Measurements from ENCODE around the gene WNT2.

DNA sequence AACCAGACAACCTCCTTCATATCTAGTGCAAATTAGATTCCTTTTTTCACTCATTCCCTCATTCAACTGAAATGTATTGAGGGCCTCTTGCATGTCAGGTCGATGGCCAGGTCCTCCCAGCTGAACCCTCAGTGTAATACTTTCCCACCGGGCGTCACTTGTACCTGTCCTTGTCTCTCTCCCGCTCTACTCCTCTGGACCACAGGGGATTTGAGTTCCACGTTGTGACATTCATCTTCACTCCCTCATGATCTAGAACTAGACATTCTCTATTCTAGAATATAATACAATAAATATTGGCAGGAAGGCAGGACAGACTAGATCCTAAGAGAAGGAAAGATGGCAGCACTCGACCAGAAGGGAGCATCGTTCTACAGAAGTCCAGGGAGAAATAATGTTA is 83.9 kb downstream of the WNT2 start:
- TF ChIP-seq, protein P1, sequence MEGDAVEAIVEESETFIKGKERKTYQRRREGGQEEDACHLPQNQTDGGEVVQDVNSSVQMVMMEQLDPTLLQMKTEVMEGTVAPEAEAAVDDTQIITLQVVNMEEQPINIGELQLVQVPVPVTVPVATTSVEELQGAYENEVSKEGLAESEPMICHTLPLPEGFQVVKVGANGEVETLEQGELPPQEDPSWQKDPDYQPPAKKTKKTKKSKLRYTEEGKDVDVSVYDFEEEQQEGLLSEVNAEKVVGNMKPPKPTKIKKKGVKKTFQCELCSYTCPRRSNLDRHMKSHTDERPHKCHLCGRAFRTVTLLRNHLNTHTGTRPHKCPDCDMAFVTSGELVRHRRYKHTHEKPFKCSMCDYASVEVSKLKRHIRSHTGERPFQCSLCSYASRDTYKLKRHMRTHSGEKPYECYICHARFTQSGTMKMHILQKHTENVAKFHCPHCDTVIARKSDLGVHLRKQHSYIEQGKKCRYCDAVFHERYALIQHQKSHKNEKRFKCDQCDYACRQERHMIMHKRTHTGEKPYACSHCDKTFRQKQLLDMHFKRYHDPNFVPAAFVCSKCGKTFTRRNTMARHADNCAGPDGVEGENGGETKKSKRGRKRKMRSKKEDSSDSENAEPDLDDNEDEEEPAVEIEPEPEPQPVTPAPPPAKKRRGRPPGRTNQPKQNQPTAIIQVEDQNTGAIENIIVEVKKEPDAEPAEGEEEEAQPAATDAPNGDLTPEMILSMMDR (IDR thresholded peaks at IDR 0.05): no peak
- no peak for TF ChIP-seq POLR2A (IDR thresholded peaks at IDR 0.05)
- TF ChIP-seq EP300 (IDR thresholded peaks at IDR 0.05): no peak
